HEK293 (cell line): ENCODE measurements around the gene HBP1.

Experiments
- BCL11A ChIP-seq: fragments of 450-650 bp; formaldehyde crosslinking; IDR thresholded peaks from 2 replicates; pipeline ENCODE4 v1.5.1; 2016; ENCODE audit warnings: low read depth, missing biosample characterization, missing genetic modification characterization
- GFI1B ChIP-seq: fragments of 450-650 bp; formaldehyde crosslinking; IDR thresholded peaks from 2 replicates; pipeline ENCODE4 v1.5.1; 2016; ENCODE audit warnings: missing biosample characterization, missing genetic modification characterization
- IKZF3 ChIP-seq: fragments of 450-650 bp; IDR thresholded peaks from 2 replicates; pipeline ENCODE4 v1.5.0; 2018; ENCODE audit warnings: missing biosample characterization, mild to moderate bottlenecking, missing genetic modification characterization, moderate library complexity
- KLF1 ChIP-seq: fragments of 450-650 bp; formaldehyde crosslinking; IDR thresholded peaks from 2 replicates; pipeline ENCODE4 v1.5.1; 2016; ENCODE audit warnings: missing biosample characterization, missing genetic modification characterization
- PBX3 ChIP-seq: sonication (generic); formaldehyde crosslinking; IDR thresholded peaks from 2 replicates; pipeline ENCODE4 v1.8.1; 2022; ENCODE audit warnings: mild to moderate bottlenecking, moderate library complexity, missing genetic modification reagents
- REPIN1 ChIP-seq: fragments of 450-650 bp; formaldehyde crosslinking; IDR thresholded peaks from 2 replicates; pipeline ENCODE4 v1.5.1; 2017; ENCODE audit warnings: missing biosample characterization, missing genetic modification characterization, low read depth
- SCRT2 ChIP-seq: fragments of 450-650 bp; formaldehyde crosslinking; IDR thresholded peaks from 2 replicates; pipeline ENCODE4 v1.5.1; 2016; ENCODE audit warnings: missing biosample characterization, missing genetic modification characterization
- SP7 ChIP-seq: fragments of 450-650 bp; formaldehyde crosslinking; IDR thresholded peaks from 2 replicates; pipeline ENCODE4 v1.5.1; 2016; ENCODE audit warnings: missing biosample characterization, missing genetic modification characterization
- TRIM28 ChIP-seq: IDR thresholded peaks from 2 replicates; pipeline ENCODE4 v1.6.1; 2011; ENCODE audit warnings: low read length, control low read depth, borderline replicate concordance
- ZBTB44 ChIP-seq: fragments of 450-650 bp; IDR thresholded peaks from 2 replicates; pipeline ENCODE4 v1.5.1; 2018; ENCODE audit warnings: missing biosample characterization, mild to moderate bottlenecking, missing genetic modification characterization
- ZBTB8A ChIP-seq: fragments of 450-650 bp; formaldehyde crosslinking; IDR thresholded peaks from 2 replicates; pipeline ENCODE4 v1.5.1; 2016; ENCODE audit warnings: missing biosample characterization, missing genetic modification characterization
- ZFP3 ChIP-seq: fragments of 450-650 bp; formaldehyde crosslinking; IDR thresholded peaks from 2 replicates; pipeline ENCODE4 v1.5.1; 2016; ENCODE audit warnings: low read depth, missing biosample characterization, missing genetic modification characterization
- ZNF133 ChIP-seq: fragments of 450-650 bp; formaldehyde crosslinking; IDR thresholded peaks from 2 replicates; pipeline ENCODE4 v1.5.1; 2016; ENCODE audit warnings: missing biosample characterization, missing genetic modification characterization
- ZNF19 ChIP-seq: fragments of 450-650 bp; formaldehyde crosslinking; IDR thresholded peaks from 2 replicates; pipeline ENCODE4; 2016; ENCODE audit warnings: missing biosample characterization, missing genetic modification characterization, low read depth
- ZNF23 ChIP-seq: fragments of 450-650 bp; formaldehyde crosslinking; IDR thresholded peaks from 2 replicates; pipeline ENCODE4 v1.5.1; 2016; ENCODE audit warnings: missing biosample characterization, missing genetic modification characterization, borderline replicate concordance
- ZNF292 ChIP-seq: fragments of 450-650 bp; formaldehyde crosslinking; IDR thresholded peaks from 2 replicates; pipeline ENCODE4 v1.5.1; 2016; ENCODE audit warnings: low read depth, missing biosample characterization, missing genetic modification characterization, borderline replicate concordance
- ZNF416 ChIP-seq: fragments of 450-650 bp; formaldehyde crosslinking; IDR thresholded peaks from 2 replicates; pipeline ENCODE4 v1.5.1; 2016; ENCODE audit warnings: missing biosample characterization, missing genetic modification characterization
- ZNF571 ChIP-seq: fragments of 450-650 bp; formaldehyde crosslinking; IDR thresholded peaks from 2 replicates; pipeline ENCODE4 v1.5.0; 2017; ENCODE audit warnings: missing biosample characterization, missing genetic modification characterization
- ZNF670 ChIP-seq: fragments of 450-650 bp; formaldehyde crosslinking; IDR thresholded peaks from 2 replicates; pipeline ENCODE4 v1.5.1; 2016; ENCODE audit warnings: missing biosample characterization, missing genetic modification characterization, low read depth
- ZNF704 ChIP-seq: fragments of 450-650 bp; formaldehyde crosslinking; IDR thresholded peaks from 2 replicates; pipeline ENCODE4 v1.5.1; 2016; ENCODE audit warnings: missing biosample characterization, missing genetic modification characterization
- TF ChIP-seq, protein P1 (sequence below): fragments of 450-650 bp; formaldehyde crosslinking; IDR thresholded peaks from 2 replicates; pipeline ENCODE4 v1.5.1; 2016; ENCODE audit warnings: missing biosample characterization, missing genetic modification characterization, low read depth
- TF ChIP-seq, protein P2 (sequence below): fragments of 450-650 bp; formaldehyde crosslinking; IDR thresholded peaks from 2 replicates; pipeline ENCODE4 v1.5.1; 2016; ENCODE audit warnings: missing biosample characterization, missing genetic modification characterization
- TF ChIP-seq, protein P3 (sequence below): fragments of 450-650 bp; formaldehyde crosslinking; IDR thresholded peaks from 2 replicates; pipeline ENCODE4 v1.5.1; 2016; ENCODE audit warnings: missing biosample characterization, missing genetic modification characterization, borderline replicate concordance
- TF ChIP-seq, protein P4 (sequence below): fragments of 450-650 bp; formaldehyde crosslinking; IDR thresholded peaks from 2 replicates; pipeline ENCODE4 v1.5.1; 2016; ENCODE audit warnings: missing biosample characterization, missing genetic modification characterization

The HBP1 gene

GRCh38 chr7:107168233-107169119 is at the start of gene HBP1 (continued):
- TF ChIP-seq, protein P1, sequence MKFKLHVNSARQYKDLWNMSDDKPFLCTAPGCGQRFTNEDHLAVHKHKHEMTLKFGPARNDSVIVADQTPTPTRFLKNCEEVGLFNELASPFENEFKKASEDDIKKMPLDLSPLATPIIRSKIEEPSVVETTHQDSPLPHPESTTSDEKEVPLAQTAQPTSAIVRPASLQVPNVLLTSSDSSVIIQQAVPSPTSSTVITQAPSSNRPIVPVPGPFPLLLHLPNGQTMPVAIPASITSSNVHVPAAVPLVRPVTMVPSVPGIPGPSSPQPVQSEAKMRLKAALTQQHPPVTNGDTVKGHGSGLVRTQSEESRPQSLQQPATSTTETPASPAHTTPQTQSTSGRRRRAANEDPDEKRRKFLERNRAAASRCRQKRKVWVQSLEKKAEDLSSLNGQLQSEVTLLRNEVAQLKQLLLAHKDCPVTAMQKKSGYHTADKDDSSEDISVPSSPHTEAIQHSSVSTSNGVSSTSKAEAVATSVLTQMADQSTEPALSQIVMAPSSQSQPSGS (tag by site-specific recombination), result no peak
- TF ChIP-seq PBX3 (CRISPR knock-in tag) (peak; percentile 97), SP7 (tag by site-specific recombination) (peak; percentile 75), ZNF133 (no peak), TRIM28 (no peak), ZBTB44 (tag by site-specific recombination) (peak; percentile 81), ZFP3 (tag by site-specific recombination) (no peak), ZNF23 (no peak), ZNF670 (tag by site-specific recombination) (no peak), GFI1B (peak; percentile 95), ZNF704 (tag by site-specific recombination) (no peak), ZNF571 (tag by site-specific recombination) (no peak), BCL11A (tag by site-specific recombination) (no peak), ZBTB8A (tag by site-specific recombination) (0 out of 2 replicates have a peak, but pooled peaks have one; percentile 26), ZNF416 (tag by site-specific recombination) (no peak), IKZF3 (tag by site-specific recombination) (0 out of 2 replicates have a peak, but pooled peaks have one; percentile 6), ZNF19 (tag by site-specific recombination) (no peak), KLF1 (tag by site-specific recombination) (peak; percentile 86), SCRT2 (tag by site-specific recombination) (no peak; the same call in 1 of the 2 replicates), ZNF292 (tag by site-specific recombination) (no peak), REPIN1 (0 out of 2 replicates have a peak, but pooled peaks have one; percentile 17)
- TF ChIP-seq, protein P2, sequence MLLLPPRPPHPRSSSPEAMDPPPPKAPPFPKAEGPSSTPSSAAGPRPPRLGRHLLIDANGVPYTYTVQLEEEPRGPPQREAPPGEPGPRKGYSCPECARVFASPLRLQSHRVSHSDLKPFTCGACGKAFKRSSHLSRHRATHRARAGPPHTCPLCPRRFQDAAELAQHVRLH (tag by site-specific recombination), result no peak
- TF ChIP-seq, protein P3, sequence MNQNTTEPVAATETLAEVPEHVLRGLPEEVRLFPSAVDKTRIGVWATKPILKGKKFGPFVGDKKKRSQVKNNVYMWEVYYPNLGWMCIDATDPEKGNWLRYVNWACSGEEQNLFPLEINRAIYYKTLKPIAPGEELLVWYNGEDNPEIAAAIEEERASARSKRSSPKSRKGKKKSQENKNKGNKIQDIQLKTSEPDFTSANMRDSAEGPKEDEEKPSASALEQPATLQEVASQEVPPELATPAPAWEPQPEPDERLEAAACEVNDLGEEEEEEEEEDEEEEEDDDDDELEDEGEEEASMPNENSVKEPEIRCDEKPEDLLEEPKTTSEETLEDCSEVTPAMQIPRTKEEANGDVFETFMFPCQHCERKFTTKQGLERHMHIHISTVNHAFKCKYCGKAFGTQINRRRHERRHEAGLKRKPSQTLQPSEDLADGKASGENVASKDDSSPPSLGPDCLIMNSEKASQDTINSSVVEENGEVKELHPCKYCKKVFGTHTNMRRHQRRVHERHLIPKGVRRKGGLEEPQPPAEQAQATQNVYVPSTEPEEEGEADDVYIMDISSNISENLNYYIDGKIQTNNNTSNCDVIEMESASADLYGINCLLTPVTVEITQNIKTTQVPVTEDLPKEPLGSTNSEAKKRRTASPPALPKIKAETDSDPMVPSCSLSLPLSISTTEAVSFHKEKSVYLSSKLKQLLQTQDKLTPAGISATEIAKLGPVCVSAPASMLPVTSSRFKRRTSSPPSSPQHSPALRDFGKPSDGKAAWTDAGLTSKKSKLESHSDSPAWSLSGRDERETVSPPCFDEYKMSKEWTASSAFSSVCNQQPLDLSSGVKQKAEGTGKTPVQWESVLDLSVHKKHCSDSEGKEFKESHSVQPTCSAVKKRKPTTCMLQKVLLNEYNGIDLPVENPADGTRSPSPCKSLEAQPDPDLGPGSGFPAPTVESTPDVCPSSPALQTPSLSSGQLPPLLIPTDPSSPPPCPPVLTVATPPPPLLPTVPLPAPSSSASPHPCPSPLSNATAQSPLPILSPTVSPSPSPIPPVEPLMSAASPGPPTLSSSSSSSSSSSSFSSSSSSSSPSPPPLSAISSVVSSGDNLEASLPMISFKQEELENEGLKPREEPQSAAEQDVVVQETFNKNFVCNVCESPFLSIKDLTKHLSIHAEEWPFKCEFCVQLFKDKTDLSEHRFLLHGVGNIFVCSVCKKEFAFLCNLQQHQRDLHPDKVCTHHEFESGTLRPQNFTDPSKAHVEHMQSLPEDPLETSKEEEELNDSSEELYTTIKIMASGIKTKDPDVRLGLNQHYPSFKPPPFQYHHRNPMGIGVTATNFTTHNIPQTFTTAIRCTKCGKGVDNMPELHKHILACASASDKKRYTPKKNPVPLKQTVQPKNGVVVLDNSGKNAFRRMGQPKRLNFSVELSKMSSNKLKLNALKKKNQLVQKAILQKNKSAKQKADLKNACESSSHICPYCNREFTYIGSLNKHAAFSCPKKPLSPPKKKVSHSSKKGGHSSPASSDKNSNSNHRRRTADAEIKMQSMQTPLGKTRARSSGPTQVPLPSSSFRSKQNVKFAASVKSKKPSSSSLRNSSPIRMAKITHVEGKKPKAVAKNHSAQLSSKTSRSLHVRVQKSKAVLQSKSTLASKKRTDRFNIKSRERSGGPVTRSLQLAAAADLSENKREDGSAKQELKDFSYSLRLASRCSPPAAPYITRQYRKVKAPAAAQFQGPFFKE, result no peak
- TF ChIP-seq, protein P4, sequence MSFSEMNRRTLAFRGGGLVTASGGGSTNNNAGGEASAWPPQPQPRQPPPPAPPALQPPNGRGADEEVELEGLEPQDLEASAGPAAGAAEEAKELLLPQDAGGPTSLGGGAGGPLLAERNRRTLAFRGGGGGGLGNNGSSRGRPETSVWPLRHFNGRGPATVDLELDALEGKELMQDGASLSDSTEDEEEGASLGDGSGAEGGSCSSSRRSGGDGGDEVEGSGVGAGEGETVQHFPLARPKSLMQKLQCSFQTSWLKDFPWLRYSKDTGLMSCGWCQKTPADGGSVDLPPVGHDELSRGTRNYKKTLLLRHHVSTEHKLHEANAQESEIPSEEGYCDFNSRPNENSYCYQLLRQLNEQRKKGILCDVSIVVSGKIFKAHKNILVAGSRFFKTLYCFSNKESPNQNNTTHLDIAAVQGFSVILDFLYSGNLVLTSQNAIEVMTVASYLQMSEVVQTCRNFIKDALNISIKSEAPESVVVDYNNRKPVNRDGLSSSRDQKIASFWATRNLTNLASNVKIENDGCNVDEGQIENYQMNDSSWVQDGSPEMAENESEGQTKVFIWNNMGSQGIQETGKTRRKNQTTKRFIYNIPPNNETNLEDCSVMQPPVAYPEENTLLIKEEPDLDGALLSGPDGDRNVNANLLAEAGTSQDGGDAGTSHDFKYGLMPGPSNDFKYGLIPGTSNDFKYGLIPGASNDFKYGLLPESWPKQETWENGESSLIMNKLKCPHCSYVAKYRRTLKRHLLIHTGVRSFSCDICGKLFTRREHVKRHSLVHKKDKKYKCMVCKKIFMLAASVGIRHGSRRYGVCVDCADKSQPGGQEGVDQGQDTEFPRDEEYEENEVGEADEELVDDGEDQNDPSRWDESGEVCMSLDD, result no peak
